Choroid plexus epithelial cell (primary cell): ENCODE measurements around the gene TRAF7.

Experiments
- DNase-seq: peaks from one replicate; pipeline ENCODE4 v3.0.0-alpha.2; 2010; ENCODE audit warnings: low read depth
- H3K4me3 ChIP-seq: 2 replicates; pipeline ENCODE4 v1.5.1; 2011; ENCODE audit warnings: low read depth, mild to moderate bottlenecking, control low read depth, low read length, moderate library complexity
- CTCF ChIP-seq: conservative IDR thresholded peaks from 2 replicates; pipeline ENCODE4 v1.5.1; 2011; ENCODE audit warnings: low read depth, mild to moderate bottlenecking, control low read depth, inconsistent platforms, low read length, moderate library complexity

Gene TRAF7

DNA sequence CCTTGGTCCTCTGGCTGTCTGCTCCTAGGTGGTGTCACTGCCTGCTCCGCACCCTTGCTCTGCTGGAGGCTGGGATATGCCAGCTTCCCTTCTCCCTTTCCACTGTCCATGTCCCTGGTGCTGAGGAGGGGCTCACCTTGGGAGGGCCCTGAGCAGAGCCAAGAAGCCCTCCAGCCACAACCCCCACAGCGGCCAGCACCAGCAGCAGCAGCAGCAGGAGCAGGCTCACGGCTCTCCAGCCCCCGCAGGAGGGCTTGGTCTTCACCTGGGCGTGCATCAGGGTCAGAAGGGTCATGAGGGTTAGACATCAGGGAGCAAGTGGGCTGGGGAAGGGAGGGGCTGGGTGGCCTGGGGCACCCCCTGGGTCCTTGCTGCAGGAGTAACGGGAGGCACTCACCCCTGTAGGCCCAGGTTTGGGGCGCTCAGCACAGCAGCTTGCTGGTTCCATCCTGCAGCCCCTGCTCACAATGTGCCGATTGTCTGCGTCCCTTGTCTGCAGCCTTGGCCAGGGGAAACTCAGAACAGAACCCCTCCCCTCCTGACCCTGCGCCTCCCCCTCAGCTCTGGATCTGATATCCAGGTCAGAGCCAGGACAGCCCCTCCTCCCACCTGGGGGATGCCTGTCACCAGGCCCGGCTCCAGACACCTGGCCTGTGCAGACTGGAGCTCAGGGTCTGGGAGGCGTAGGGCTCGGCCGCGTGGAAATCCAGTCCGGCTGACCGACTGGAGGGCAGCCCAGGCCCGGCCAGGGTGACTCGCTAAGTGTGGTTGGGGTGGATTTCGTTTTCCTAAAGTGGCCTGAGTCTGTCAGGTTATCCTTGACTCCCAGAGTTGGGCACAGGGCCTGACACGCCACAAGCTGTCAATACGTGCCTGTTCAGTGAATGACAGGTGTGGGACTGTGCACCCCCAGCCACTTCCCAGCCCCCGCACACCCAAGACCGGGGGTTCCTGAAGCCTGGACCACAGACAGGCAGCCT is 55.1 kb downstream of the TRAF7 start, which contains the start of gene BRICD5:
Gene BRICD5, minus strand, starts transcription at position 478 of the 980 bp plus-strand sequence. Its CDS starts 30 bp downstream, at position 448.
- no peak for TF ChIP-seq CTCF
- no peak within 1 kb of the TSS for H3K4me3 ChIP-seq
- DNase-seq = no peak

DNA sequence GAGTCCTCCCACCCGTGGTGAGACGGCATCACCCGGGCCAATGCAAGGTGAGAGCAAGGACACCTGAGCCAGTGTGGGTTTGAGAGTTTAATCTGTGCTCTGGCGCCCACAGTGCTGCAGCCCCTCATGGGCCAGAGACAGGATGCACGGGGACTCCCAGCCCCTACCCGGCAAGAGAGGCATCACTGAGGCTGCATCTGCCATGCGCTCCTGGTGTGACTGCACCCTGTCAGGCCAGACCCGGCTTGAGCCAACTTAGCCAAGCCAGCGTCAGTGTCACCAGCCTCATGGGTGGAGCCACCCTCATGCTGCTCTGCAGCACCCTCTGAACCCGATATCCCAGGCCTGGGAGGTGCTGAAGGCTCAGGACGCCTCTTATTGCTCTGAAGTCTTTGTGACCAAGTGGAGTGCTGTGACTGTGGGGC is 56.4 kb downstream of the TRAF7 start:
- DNase-seq = no peak
- H3K4me3 ChIP-seq = no peak overlapping the region
- no peak for TF ChIP-seq CTCF

DNA sequence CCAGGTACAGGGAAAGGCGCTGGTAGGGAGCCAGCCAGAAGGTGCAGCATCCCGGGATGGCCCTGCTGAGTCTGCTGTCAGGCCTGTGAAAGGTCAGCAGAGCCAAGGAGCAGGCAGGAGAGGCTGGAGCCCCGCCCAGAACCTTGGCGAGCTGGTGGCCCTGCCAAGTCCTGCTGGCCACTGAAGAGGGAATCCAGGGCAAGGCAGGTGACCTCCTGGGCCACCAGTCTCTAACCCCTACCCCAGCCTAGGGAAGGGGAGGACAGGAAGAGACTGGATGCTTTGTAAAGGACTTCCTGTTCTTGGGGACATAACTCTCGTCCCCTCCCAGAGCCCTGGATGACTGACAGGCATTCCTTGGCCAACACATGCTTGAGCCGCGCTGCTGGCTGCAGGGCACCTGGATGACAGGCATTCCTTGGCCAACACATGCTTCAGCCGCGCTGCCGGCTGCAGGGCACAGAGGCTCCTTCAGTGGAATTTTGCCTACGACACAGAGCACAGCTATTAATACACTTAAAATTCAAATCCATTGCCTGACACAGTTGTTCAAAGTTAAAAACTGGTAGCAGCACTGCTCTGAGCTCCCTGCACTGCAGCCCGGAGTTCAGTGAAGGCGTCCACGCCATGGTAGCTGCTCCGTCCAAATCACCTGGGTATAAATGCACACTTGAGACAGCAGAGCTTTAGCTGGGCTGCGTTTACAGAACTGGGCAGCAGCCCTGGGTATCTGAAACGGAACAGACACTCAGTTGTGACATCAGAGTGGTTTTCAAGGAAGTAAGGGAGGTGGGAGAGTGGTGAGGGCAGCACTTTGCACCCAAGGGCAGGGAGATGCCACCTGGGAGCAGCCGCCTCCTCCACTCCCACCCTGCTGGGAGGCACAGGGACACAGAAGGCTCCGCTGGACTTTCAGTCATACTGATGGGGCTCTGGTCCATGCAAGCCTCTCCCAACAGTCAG is 57.1 kb downstream of the TRAF7 start:
- DNase-seq = no peak
- H3K4me3 ChIP-seq = peak overlapping the region; percentile 68
- TF ChIP-seq CTCF = no peak

- peak; percentile 17 for DNase-seq
- peak overlapping the region; percentile 68 for H3K4me3 ChIP-seq
- TF ChIP-seq CTCF = peak; percentile 22
Measured at GRCh38 chr16:2213817-2214718, 58.5 kb downstream of the TRAF7 start.

GRCh38 chr16:2214719-2214968 is 59.1 kb downstream of the TRAF7 start, which contains the start of gene PGP:
PGP (minus strand) TSS chr16:2214840; CDS start chr16:2214777, 63 bp downstream.
- peak within 1 kb of the TSS; percentile 82 for H3K4me3 ChIP-seq
- TF ChIP-seq CTCF = no peak
- DNase-seq = no peak

DNA sequence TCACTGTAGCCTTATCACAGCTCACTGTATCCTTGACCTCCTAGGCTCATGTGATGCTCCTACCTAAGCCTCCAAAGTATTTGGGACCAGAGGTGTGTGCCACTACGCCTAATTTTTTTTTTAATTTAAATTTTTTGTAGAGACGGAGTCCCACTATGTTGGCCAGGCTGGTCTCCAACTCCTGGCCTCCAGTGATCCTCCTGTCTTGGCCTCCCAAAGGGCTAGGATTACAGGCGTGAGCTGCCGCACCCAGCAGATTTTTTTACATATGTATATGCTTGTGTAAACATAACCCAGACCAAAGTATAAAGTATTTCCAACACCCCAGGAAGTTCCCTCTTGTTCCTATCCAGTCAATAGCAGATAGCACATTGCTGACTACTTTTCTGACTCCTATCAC is 60.7 kb downstream of the TRAF7 start:
- TF ChIP-seq CTCF = no peak
- DNase-seq = no peak
- no peak overlapping the region for H3K4me3 ChIP-seq
